NCI-H2227 (cell line): ENCODE data around the gene NRG2.

ENCODE experiments used
- DNase-seq: peaks from one replicate; lab custom pipeline; 2025; ENCODE audit not compliant: unreplicated experiment; lab: John Stamatoyannopoulos, UW

NRG2 gene

DNA sequence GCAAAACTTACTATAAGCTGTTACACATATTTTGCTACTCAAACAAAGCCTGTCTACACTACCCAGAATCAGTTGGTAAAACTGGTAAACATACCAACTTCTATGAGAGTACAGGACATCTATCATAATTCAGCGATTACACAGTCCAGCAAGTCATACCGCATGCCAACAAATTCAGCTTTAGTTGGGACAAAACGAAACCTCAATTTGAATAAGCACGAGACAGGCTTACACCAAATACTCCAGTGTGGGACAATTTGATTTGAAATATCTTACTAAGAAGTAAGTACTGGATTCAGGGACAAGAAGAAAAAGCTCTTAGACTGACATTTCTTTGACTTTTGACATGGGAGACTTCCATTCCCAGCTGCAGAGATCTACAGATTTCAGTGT is 2.0 kb downstream of the NRG2 start:
- no peak for DNase-seq

DNA sequence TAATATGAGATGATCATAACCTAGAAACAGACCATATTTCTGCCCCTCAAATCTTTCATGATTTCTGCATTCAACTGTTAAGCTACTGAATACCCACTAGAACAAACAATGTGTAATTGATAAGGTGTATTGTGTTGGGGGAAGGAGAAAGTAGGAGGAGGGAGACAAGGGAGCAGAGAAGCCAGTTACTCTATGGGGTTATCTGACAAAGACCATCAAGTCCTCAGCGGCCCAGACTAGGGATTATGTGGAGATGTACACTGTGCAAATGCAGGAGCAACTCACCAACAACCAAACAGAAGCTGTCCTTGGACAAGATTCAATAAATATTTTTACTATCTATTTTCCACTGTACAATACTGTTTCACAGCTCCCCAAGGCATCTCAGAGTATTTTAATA is 2.7 kb downstream of the NRG2 start:
- no peak for DNase-seq

DNA sequence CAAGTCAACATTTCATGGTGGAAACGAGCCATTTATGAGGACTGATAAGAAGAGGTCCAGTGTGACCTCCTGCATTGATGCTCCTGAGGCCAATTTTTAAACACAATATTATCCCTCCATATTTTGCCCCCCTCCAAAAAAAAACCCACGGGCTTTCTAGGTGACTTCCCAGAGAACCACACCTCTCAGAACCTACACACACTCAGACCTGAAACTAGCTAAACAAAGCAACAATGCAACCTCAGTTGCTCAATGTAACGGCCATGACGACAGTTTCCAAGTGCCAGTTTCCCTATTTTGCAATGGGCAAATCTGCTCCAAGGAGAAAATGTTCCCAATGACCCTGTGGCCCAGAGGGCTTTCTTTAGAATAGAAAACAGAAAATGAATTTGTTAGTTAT is 3.5 kb downstream of the NRG2 start:
- no peak for DNase-seq

DNA sequence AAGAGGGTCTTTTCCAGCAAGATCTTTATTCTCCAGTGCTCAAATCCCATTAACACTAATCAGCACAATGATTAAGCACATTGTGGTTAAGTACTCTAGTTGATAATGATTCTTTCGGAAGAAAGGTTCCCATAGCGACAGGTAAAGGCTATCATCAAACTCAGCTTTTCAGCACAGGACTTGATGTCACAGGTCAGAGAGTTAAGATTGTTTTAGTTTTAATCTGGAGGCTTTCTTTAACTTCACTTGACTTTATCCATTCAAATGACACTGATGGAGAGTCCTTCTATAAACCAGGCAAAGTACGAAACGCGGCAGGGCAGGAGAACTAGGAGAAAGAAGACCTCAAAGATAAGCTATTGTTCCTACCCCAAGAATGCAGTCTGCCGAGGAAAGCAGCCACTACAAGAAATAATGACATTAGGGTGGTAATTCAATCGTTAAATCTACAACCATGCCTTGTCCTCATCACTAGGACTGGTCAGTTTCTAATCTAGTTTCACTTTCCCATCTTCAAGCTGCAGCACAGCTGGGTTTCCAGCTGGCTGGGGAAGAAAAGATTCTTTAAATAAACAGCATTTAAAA is 4.6 kb downstream of the NRG2 start:
- peak; percentile 5 for DNase-seq

DNA sequence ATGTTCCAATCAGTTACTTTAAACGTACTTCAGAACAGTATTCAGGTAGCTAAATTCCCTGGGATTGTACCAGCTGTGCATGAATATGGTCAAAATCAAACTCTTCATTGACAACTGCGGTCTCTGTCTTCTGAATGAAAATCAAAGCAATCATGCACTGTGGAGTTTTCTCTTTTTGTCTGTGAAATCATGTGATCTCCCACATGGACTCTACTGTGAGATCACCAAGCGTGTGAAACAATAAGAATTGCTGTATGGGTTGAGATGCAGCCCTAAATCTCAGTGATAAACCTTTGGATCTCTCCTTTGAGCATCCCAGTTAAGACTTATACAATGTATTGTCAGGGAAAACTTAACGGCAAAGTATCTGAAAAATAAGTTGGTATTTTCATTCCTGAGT is 6.1 kb downstream of the NRG2 start:
- no peak for DNase-seq

DNA sequence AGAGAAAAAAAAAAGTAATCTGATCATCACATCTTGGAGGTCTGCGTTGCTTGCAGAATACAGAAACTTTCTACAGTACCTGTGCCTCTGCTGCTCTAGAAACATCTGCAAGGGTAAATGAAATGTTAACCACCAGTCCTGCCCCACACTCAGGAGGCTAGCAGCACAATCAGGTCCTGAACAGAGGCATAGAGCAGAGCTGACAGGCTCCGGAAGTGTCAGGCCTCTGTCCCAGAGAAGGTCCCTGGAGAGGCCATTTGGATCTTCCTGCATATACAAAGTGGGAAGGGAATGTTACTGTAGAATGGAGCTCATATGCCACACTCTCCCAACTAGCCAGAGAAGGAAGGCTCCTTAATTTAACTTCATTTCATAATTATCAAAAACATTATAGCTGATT is 7.2 kb downstream of the NRG2 start:
- no peak for DNase-seq

DNA sequence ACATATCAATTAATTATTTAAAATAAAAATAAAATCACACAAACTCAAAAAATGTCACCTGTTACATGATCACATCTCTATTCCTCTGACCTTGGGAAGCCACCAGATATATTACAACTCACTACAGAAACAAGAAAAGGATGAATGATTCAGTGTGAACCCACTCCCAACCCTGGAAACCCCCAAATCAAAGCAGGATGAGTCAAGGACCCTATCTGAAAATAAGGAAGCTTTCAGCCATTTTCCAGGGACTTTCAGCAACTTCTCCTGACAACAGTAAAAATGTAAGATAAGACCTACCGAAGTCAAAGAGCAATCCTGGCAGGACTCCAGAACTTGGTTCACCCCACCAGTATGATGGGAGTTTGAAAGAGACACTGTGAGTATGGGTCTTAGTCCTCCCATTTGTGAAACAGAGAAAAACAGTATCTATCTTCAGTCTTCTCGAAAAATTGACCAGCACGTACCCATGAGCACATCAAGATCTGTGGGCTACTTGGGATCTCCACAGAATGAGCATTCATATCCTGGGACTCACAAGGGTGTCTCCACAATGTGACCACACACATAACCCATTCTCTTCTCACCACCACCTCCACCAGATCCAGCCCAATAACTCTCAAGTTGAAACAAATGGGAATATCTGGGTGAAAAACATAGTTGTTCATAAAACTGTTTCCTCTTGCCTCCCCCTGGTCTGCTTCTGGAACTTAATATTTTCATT is 9.9 kb downstream of the NRG2 start:
- DNase-seq, result no peak

DNA sequence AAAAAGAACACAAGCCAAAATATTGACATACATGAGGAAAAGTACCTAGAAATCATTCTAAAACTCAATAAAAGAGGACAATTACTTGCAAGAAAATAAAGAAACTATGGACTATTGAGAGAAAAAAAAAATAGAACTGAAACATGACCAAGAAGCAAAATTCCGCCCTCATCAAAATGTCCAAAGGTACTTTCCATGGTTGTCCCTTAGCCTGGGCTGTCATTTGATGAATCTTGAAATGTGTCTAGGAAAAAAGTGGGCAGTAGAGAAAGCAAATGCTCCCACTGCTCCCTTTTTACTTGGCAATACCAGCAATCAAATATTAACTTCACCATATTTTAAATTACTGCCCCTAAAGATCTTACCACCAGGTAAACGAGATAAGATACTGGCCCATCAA is 10.8 kb downstream of the NRG2 start:
- no peak for DNase-seq

DNA sequence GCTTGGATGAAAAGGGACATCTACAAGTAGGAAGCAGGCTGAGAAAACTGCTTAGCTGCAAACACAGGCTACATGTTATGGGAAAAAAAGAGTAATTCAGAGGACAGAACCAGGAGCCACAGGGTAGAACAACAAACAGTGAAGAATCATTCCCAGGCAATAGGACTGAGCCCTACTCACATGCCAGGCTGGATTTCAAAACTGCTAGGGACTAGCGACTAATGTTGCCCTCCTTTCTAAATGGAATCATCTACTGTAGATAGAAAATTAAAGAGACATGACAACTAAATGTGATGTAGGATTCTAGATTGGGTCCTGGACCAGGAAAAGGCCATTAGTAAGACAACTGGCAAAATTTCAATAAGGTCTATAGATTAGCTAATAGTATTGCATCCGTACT is 15.3 kb downstream of the NRG2 start:
- DNase-seq, result no peak

DNA sequence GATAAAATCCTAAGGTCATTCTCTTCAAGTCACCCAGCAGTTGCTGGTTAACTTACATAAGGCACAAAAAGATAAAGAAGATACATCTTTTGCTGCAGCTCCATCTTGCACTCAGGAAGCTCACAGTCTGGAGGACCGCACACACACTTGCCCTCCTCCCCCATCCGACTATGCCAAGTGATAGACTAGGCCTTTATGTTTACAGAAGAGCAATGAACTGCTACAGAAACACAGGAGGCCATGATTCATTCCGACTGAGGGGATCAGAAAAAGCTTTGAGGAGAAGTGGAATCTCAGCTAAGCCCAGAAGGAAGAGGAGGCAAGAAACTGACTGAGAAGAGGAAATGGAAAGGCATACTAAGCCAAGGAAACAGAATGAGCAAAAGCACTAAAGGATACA is 17.4 kb downstream of the NRG2 start:
- no peak for DNase-seq

DNA sequence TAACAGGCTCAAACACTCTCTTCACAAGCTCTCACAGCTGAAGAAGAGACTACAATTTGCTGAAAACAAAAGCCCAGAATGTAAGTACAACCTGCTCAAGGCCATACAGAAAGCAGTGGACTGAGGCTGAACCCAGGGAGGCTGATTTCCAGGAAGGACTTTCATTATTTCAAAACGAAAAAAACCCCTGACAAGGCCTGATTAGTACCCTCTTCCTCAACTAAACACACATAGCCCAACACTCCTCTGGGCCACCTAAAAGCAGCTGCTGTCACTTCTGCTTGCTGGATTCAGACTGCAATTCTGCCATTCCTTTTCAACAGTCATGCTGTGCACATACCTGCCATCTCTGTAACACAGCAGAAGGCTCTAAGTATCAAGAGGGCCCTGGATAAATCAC is 18.2 kb downstream of the NRG2 start:
- no peak for DNase-seq

DNA sequence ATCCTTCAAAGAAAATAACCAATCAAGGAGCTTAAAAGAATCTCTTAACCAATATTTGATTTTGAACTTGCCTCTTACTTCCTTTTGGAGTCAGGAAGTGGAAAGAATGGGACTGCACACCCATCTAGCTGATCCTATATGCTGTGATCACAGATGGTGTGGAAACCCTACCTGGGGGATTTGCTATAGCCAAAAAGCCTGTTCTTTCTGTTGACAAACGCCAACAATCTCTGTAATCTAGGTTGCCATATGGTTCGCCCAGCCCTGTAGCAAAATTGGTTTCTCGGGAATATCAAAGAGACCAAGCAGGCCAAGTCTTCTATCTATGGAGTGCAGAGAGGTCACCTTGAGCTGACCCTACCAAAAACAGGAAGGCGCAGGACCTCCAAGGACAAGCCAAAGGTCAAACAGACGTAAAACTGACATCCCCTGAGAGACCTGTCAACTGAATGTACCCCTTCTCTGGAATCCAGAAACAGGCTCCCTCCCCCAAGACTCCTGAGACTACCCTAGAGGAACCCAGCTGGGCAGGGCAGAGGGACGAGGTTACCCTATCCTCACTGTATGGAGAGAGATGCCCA is 19.4 kb downstream of the NRG2 start:
- DNase-seq, result no peak

DNA sequence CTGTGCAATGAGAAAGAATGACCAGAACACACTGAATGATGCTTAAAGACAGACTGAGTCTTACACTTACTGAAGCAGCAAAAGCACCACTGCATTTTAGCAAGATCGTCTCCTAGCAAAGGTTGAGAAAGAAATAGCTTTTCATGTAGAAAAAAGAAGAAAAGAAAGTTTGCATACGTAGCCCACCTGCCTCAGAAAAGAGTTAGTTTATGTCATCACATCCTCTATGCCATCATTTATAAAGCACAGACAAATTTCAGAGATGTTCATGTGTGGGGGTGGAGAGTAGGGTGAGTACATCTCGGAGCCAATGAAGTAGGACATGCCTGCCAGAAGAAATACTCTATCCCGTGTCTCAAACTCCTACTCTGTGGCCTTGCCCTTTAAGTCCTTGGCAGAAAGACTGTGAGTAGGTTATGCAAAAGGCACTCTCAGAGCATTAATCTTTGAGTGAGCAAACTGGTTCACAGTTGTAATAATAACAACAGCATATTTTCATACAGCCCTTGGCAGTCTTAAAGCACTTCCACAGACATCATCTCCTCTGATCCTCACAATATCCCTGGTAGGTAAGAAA is 22.4 kb downstream of the NRG2 start:
- no peak for DNase-seq

DNA sequence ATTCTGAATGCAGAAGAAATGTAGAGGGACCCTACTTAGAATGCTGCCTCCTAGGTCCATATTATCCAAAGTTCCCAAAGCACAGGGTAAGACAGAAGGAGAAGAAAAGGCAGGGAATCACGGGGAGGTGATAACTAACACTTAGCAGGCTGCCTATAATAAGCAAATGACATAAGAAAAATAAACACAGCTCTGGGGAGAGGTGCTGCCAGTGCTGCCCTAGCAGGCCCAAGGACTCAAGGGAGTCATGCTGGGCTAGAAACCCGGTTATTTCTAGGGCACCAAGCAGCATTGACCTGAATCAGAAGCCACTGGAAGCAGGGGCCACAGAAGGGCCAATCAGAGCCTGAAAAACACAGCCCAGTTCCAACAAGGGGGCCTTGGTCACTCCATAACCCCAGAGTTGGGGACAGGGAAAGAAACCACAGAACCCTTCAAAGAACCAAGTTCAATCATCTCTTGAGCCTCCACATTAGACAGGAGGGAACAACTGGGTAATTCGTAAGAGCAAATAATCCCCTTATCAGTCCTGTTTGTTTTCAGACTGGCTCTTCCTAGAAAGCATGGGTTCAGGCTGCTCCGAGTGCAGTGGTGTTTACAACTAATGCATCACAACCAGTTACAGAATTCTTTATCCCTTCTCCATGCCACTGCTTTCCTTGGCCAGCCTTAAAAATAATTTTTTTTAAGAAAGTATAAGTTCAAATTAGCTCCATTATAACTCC is 24.0 kb downstream of the NRG2 start:
- DNase-seq, result no peak

DNA sequence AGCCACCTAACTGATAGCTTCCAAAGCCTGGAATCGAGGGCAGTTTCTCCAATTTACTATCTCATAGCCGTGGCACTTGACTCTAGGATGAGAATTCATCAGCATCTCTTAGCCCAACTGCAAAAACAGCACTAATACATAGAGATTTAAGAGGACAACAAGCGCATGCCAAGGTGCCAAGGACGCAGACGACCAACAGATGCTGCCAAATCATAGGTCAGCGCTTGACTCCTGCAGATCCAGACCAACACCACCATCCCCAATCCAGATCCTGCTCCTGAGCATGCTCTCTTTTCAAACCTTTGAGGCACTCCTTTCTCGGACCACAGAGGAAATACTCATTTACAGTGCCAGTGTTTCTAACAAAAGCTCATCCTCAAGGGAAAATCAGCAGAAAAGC is 24.6 kb downstream of the NRG2 start:
- no peak for DNase-seq

DNA sequence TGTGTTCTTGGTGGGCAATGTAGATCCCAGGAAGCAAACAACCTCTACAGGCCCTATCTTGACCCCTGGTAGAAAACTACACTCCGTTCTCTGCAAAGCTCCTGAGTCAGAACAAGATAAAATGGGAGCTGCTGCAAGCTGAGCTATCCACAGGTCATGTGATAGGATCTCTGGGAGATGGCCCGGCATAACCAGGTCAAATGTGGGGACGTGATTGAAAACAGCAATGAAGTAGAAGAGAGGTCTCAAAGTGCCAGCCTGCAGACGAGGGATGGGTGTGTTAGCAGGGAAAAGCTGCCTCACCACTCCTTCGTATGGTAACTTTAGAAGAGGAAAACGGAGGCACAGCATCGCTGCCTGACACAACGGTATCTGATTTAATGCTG is 25.0 kb downstream of the NRG2 start:
- no peak for DNase-seq

DNA sequence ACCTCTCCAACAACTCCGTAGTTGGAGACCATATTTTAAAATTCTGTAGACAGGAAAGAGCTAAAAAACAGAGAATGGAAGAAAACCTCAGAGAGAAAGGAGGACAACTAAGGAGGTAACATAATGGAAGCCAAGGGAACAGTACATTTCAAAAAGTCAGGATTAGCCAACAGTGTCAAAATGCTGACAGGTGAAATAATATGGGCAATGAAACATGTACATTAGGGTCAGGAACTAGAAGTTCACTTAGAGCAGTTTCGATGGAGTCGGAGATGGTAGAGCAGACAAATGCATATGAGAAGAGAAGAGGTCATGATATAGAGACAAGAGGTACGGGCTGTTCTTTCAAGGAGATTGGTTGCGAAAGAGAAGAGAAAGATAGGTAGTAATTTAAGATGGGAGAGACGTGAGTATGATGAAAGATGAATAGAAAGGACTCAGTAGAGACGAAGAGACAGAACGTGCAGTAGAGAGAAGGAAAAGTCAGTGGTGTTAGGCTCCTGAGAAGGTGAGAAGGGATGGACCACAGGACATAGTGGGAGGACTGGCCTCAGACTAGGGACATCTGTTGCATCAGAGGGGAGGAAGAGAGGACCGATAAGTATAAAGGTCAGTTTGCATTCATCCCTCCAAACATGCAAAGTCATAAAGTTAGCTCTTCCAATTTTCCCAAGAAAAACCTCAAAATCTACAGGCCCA is 25.6 kb downstream of the NRG2 start:
- DNase-seq, result no peak

DNA sequence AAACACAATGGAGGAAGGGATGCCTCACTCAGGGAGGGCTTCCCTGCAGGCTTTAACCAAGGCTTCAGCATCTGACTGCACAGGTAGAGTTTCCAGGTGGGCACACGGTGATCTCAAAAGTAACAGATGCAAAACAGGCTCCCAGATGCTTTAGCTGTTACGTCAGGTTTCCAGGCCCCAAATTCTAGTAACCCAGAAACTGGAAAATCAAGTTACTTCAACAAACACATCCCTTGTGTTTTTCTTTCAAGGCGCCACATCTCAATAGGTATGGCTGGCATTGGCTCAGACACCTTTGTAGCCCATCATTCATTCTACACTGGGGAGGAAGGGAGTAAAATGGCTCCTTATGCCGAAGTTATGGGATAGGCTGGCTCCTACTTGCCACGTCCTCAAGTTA is 27.4 kb downstream of the NRG2 start:
- DNase-seq, result no peak

DNA sequence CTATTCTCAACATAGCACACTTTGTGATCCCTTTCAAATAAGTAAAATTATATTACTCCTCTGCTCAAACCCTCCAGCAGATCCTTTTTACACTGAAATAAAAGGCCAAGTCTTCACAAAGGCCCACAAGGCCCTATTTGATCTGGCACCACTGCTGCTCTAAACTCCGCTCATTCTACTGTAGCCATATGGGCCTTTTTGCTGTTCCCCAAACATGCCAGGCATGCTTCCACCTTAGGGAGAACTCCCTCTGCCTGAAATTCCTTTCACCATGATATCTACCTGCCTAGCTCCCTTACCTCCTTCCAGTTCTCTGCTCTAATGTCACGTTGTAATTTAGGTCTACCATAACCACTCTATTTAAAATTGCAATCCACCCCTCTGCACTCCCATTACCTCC is 28.3 kb downstream of the NRG2 start:
- no peak for DNase-seq

DNA sequence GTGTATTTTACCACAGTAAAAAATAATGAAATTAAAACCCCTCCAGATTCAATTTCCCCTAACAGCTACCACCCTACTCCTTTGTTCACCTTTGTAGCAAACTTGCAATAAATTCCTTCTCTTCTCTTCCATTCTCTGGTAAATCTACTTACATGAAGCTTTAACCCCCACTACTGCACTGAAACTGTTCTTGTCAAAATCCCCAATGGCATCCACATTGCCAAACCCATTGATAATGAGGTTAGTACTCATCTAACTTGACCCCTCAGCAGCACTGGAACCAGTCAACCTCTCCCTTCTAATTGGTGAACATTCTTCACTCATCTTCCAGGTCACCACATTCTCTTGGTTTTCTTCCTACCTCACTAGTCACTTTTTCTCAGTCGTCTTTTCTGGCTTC is 29.6 kb downstream of the NRG2 start:
- DNase-seq, result no peak

DNA sequence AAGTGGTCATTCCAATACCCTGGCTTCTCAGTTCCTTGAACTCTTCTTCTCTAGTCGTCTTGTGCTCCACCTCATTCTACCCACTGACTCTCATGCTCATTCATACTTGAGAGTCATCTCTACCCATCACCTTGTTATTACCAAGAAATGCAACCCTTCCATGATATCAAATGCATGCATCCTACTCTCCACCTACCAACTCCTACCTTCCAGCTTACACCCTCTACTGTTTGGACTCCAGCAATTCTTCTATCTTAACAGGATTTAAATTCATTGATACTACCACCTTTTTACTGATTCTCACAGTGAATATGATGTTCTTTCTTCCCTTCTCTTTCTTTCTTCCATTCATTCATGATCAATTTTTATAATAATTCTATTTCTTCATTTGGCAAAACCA is 30.7 kb downstream of the NRG2 start:
- no peak for DNase-seq
